OCI-LY7 (cell line): Measurements from ENCODE around the gene KCNN2.

Experiments
- CTCF ChIP-seq: fragments of 200-600 bp; sonication (generic); conservative IDR thresholded peaks from 2 replicates; pipeline ENCODE4 v1.5.1; 2014; ENCODE audit warnings: mild to moderate bottlenecking, antibody characterized with exemption, low read length, moderate library complexity, mixed read lengths
- EZH2phosphoT487 ChIP-seq: fragments of 200-600 bp; sonication (generic); IDR thresholded peaks from 2 replicates; pipeline ENCODE4 v1.6.1; 2018; ENCODE audit warnings: low read depth, borderline replicate concordance, mild to moderate bottlenecking, mixed run types, antibody characterized with exemption, low read length, moderate library complexity, mixed read lengths

- TF ChIP-seq CTCF (no peak), EZH2phosphoT487 (no peak)
These were observed 45.9 kb downstream of the KCNN2 start for GRCh38 chr5:114407783-114408182.
